CD4-positive, alpha-beta T cell treated with Interleukin-1 beta for 1 hour (primary cell): ENCODE results near the gene TYW1.
"Not testable (repeated sequence)": the region's sequence is repeated elsewhere in the genome, so short reads cannot be mapped to it uniquely, and the experiment has no call there.

Experiments used
- DNase-seq, 2 donors: peaks; one replicate each; pipeline ENCODE4 v3.0.0-alpha.2; 2020 to 2022

Gene TYW1

GRCh38 chr7:67049908-67050307 lies 53.3 kb downstream of the TYW1 start:
- not testable (repeated sequence) for DNase-seq

- not testable (repeated sequence) for DNase-seq
Observed at GRCh38 chr7:67052161-67052560, 55.5 kb downstream of the TYW1 start.

GRCh38 chr7:67056683-67057082 lies 60.0 kb downstream of the TYW1 start:
- DNase-seq, result no peak

- DNase-seq, result not testable (repeated sequence)
Observed at GRCh38 chr7:67061321-67061720, 64.7 kb downstream of the TYW1 start.

GRCh38 chr7:67062802-67063201 lies 66.2 kb downstream of the TYW1 start:
- DNase-seq, result not testable (repeated sequence)

GRCh38 chr7:67066950-67067622 lies 70.5 kb downstream of the TYW1 start:
- not testable (repeated sequence) for DNase-seq

- not testable (repeated sequence) for DNase-seq
Observed at GRCh38 chr7:67076120-67076519, 79.5 kb downstream of the TYW1 start.

GRCh38 chr7:67082880-67083279 lies 86.2 kb downstream of the TYW1 start:
- not testable (repeated sequence) for DNase-seq

- not testable (repeated sequence) for DNase-seq
Observed at GRCh38 chr7:67089261-67089660, 92.6 kb downstream of the TYW1 start.

GRCh38 chr7:67091053-67091452 lies 94.4 kb downstream of the TYW1 start:
- not testable (repeated sequence) for DNase-seq

- DNase-seq, result not testable (repeated sequence)
Observed at GRCh38 chr7:67098031-67098430, 101.4 kb downstream of the TYW1 start.

GRCh38 chr7:67099406-67099805 lies 102.8 kb downstream of the TYW1 start:
- not testable (repeated sequence) for DNase-seq

- DNase-seq, result not testable (repeated sequence)
Observed at GRCh38 chr7:67100038-67100437, 103.4 kb downstream of the TYW1 start.

GRCh38 chr7:67100956-67101361 lies 104.3 kb downstream of the TYW1 start:
- no peak for DNase-seq

- not testable (repeated sequence) for DNase-seq
Observed at GRCh38 chr7:67104937-67105336, 108.3 kb downstream of the TYW1 start.

- DNase-seq, result peak in 1 of 2 donors; percentile 2
Observed at GRCh38 chr7:67105377-67105776, 108.7 kb downstream of the TYW1 start.

- DNase-seq, result not testable (repeated sequence)
Observed at GRCh38 chr7:67106255-67106654, 109.6 kb downstream of the TYW1 start.

- not testable (repeated sequence) for DNase-seq
Observed at GRCh38 chr7:67111342-67111741, 114.7 kb downstream of the TYW1 start.

- not testable (repeated sequence) for DNase-seq
Observed at GRCh38 chr7:67114483-67115246, 118.0 kb downstream of the TYW1 start.

GRCh38 chr7:67120491-67120890 lies 123.9 kb downstream of the TYW1 start:
- DNase-seq, result not testable (repeated sequence)

GRCh38 chr7:67128257-67128656 lies 131.6 kb downstream of the TYW1 start:
- DNase-seq, result not testable (repeated sequence)

- not testable (repeated sequence) for DNase-seq
Observed at GRCh38 chr7:67130766-67131165, 134.1 kb downstream of the TYW1 start.

GRCh38 chr7:67134912-67135311 lies 138.3 kb downstream of the TYW1 start:
- not testable (repeated sequence) for DNase-seq
